NCI-H460 (cell line): ENCODE data around the gene CIRBP. TPM values are rescaled to one million over a fixed set of nuclear protein-coding genes. Genes with fewer than 3 reads are reported as not detected.

ENCODE experiments used
- DNase-seq: peaks from one replicate; pipeline ENCODE4 v3.0.0-alpha.2; 2016; ENCODE audit warnings: low read depth; ENCODE audit errors: extremely low read depth
- total RNA-seq: library from RNA; depleted of rRNA; stranded (reverse); fragments of >200 nt; shearing (Covaris generic); gene quantifications from 2 replicates; pipeline ENCODE4 v1.2.3, GENCODE V29; 2014; rRNA removed

The CIRBP gene
- total RNA-seq, 1 experiment from 2014 or later, result 148 TPM

GRCh38 chr19:1322198-1322981, 53.3 kb downstream of the CIRBP start:
- no peak for DNase-seq

- no peak for DNase-seq
Measured at GRCh38 chr19:1324249-1324805, 55.2 kb downstream of the CIRBP start.

Other genes starting within 250 kb of the CIRBP start
- 89.3 and 95.8 TPM in 2 replicates for gene TMEM259, start 248.2 kb upstream of the CIRBP start, total RNA-seq
- gene RNU6-2, start 247.8 kb upstream of the CIRBP start, total RNA-seq, result not detected in 2 replicates
- 22.2 and 27.5 TPM in 2 replicates for gene CNN2, start 242.7 kb upstream of the CIRBP start, total RNA-seq
- 14.0 and 20.0 TPM in 2 replicates for gene ABCA7, start 229.2 kb upstream of the CIRBP start, total RNA-seq
- gene ARHGAP45, start 202.2 kb upstream of the CIRBP start, total RNA-seq, result 0.92 and 2.5 TPM in 2 replicates
- 102 and 108 TPM in 2 replicates for gene POLR2E, start 174.0 kb upstream of the CIRBP start, total RNA-seq
- gene GPX4, start 165.3 kb upstream of the CIRBP start, total RNA-seq, result 219 and 260 TPM in 2 replicates
- 27.7 and 28.0 TPM in 2 replicates for gene SBNO2, start 95.1 kb upstream of the CIRBP start, total RNA-seq
- gene STK11, start 63.6 kb upstream of the CIRBP start, total RNA-seq, result 25.5 and 28.7 TPM in 2 replicates
- 1.8 and 3.1 TPM in 2 replicates for gene CBARP, start 31.3 kb upstream of the CIRBP start, total RNA-seq
- 37.2 and 37.8 TPM in 2 replicates for gene ATP5F1D, start 27.6 kb upstream of the CIRBP start, total RNA-seq
- gene MIDN, start 20.7 kb upstream of the CIRBP start, total RNA-seq, result 16.5 and 21.4 TPM in 2 replicates
- 42.7 and 59.3 TPM in 2 replicates for gene FAM174C, start 6.2 kb downstream of the CIRBP start, total RNA-seq
- gene EFNA2, start 16.5 kb downstream of the CIRBP start, total RNA-seq, result 0.62 TPM in 1 of 2 replicates, not detected in the other
- 52.3 and 78.2 TPM in 2 replicates for gene NDUFS7, start 114.6 kb downstream of the CIRBP start, total RNA-seq
- gene GAMT, start 132.2 kb downstream of the CIRBP start, total RNA-seq, result 9.7 and 10.3 TPM in 2 replicates
- gene DAZAP1, start 138.3 kb downstream of the CIRBP start, total RNA-seq, result 101 and 122 TPM in 2 replicates
- gene RPS15, start 169.1 kb downstream of the CIRBP start, total RNA-seq, result 1,189 and 1,346 TPM in 2 replicates
- gene APC2, start 180.8 kb downstream of the CIRBP start, total RNA-seq, result 0.02 TPM in 1 of 2 replicates, not detected in the other
- gene C19orf25, start 209.9 kb downstream of the CIRBP start, total RNA-seq, result 21.0 and 28.9 TPM in 2 replicates
- gene PCSK4, start 221.0 kb downstream of the CIRBP start, total RNA-seq, result 0.79 and 2.7 TPM in 2 replicates
- 0.79 and 0.92 TPM in 2 replicates for gene REEP6, start 221.8 kb downstream of the CIRBP start, total RNA-seq
- 0.57 and 1.0 TPM in 2 replicates for gene ADAMTSL5, start 243.7 kb downstream of the CIRBP start, total RNA-seq